Type B pancreatic cell (in vitro differentiated cells): ENCODE measurements around the gene PEF1. TPM values are rescaled to one million over a fixed set of nuclear protein-coding genes. Genes with fewer than 3 reads are reported as not detected.

Experiments used
- DNase-seq: peaks from one replicate; pipeline ENCODE4 v3.0.0; 2021; ENCODE audit warnings: mixed read lengths; ENCODE audit not compliant: unreplicated experiment; ENCODE audit errors: extremely low spot score
- H3K27ac Mint-ChIP-seq: 2 replicates; pipeline ENCODE4 v1.8.0; 2021; ENCODE audit warnings: mild to moderate bottlenecking, mixed read lengths
- H3K27me3 Mint-ChIP-seq: 2 replicates; pipeline ENCODE4 v1.8.0; 2021; ENCODE audit warnings: mixed read lengths
- H3K36me3 Mint-ChIP-seq: 2 replicates; pipeline ENCODE4 v1.8.0; 2021; ENCODE audit warnings: mixed read lengths
- H3K4me1 Mint-ChIP-seq: one replicate; pipeline ENCODE4 v1.8.0; 2021; ENCODE audit warnings: mixed read lengths; ENCODE audit not compliant: unreplicated experiment
- H3K4me3 Mint-ChIP-seq: 2 replicates; pipeline ENCODE4 v1.8.0; 2021; ENCODE audit warnings: mild to moderate bottlenecking, mixed read lengths
- H3K9me3 Mint-ChIP-seq: 2 replicates; pipeline ENCODE4 v1.8.0; 2021; ENCODE audit warnings: mixed read lengths
- CTCF ChIP-seq: fragments of 200-600 bp; sonication (generic); conservative IDR thresholded peaks from 2 replicates; pipeline ENCODE4 v1.5.0; 2021; ENCODE audit warnings: antibody characterized with exemption, mild to moderate bottlenecking
- total RNA-seq: library from RNA; stranded (reverse); gene quantifications from 2 replicates; pipeline ENCODE4 v1.2.1, GENCODE V29; 2021; ENCODE audit warnings: low replicate concordance

PEF1 gene
- total RNA-seq, 1 donor from 2014 or later: 45.2 TPM

GRCh38 chr1:31645274-31645568, 545 bp upstream of the PEF1 start:
- no peak for DNase-seq
- H3K4me3 Mint-ChIP-seq: peak overlapping the region; percentile 99
- H3K27me3 Mint-ChIP-seq: no peaks in the 10 kb centered on the region
- peaks cover 28% of the 10 kb centered on the region for H3K4me1 Mint-ChIP-seq
- no peak for TF ChIP-seq CTCF
- peak overlapping the region; percentile 100 for H3K27ac Mint-ChIP-seq
- H3K36me3 Mint-ChIP-seq: no peaks in the 10 kb centered on the region
- H3K9me3 Mint-ChIP-seq: peaks cover 3% of the 10 kb centered on the region

GRCh38 chr1:31643976-31644559, 608 bp downstream of the PEF1 start:
- Mint-ChIP-seq H3K9me3 (peaks cover 3% of the 10 kb centered on the region), H3K4me1 (peaks cover 28% of the 10 kb centered on the region), H3K27ac (peak overlapping the region; percentile 100), H3K27me3 (no peaks in the 10 kb centered on the region), H3K36me3 (no peaks in the 10 kb centered on the region), H3K4me3 (peak overlapping the region; percentile 99)
- DNase-seq: no peak
- TF ChIP-seq CTCF: no peak

GRCh38 chr1:31642897-31643296, 1.8 kb downstream of the PEF1 start:
- Mint-ChIP-seq H3K27me3 (no peaks in the 10 kb centered on the region), H3K4me3 (no peak overlapping the region), H3K36me3 (no peaks in the 10 kb centered on the region), H3K4me1 (peaks cover 31% of the 10 kb centered on the region), H3K27ac (no peak overlapping the region), H3K9me3 (peaks cover 3% of the 10 kb centered on the region)
- DNase-seq: no peak
- TF ChIP-seq CTCF: no peak

- H3K27me3 Mint-ChIP-seq: no peaks in the 10 kb centered on the region
- H3K4me1 Mint-ChIP-seq: peaks cover 35% of the 10 kb centered on the region
- H3K36me3 Mint-ChIP-seq: no peaks in the 10 kb centered on the region
- DNase-seq: no peak
- peaks cover 3% of the 10 kb centered on the region for H3K9me3 Mint-ChIP-seq
- TF ChIP-seq CTCF: no peak
- H3K27ac Mint-ChIP-seq: no peak overlapping the region
- no peak overlapping the region for H3K4me3 Mint-ChIP-seq
These were observed 2.3 kb downstream of the PEF1 start for GRCh38 chr1:31642366-31642765.

- H3K27ac Mint-ChIP-seq: no peak overlapping the region
- H3K4me3 Mint-ChIP-seq: no peak overlapping the region
- no peaks in the 10 kb centered on the region for H3K27me3 Mint-ChIP-seq
- no peaks in the 10 kb centered on the region for H3K36me3 Mint-ChIP-seq
- DNase-seq: no peak
- H3K9me3 Mint-ChIP-seq: no peaks in the 10 kb centered on the region
- peaks cover 34% of the 10 kb centered on the region for H3K4me1 Mint-ChIP-seq
- no peak for TF ChIP-seq CTCF
These were observed 3.7 kb downstream of the PEF1 start for GRCh38 chr1:31640964-31641363.

- Mint-ChIP-seq H3K9me3 (no peaks in the 10 kb centered on the region), H3K27me3 (no peaks in the 10 kb centered on the region), H3K36me3 (no peaks in the 10 kb centered on the region), H3K4me1 (peaks cover 27% of the 10 kb centered on the region), H3K4me3 (no peak overlapping the region), H3K27ac (no peak overlapping the region)
- no peak for DNase-seq
- no peak for TF ChIP-seq CTCF
These were observed 4.5 kb downstream of the PEF1 start for GRCh38 chr1:31640179-31640578.
